Measurements from ENCODE around the gene CLCN3.

- TF ChIP-seq CTCF (conservative IDR thresholded peaks at IDR 0.05; ENCODE audit: low read depth, low read length): no peak
- TF ChIP-seq EZH2phosphoT487 (IDR thresholded peaks at IDR 0.05; ENCODE audit: borderline replicate concordance, low read length): no peak
Observed at GRCh38 chr4:169604131-169604900, 16.1 kb upstream of the CLCN3 start.
